ENCODE data around the gene PFN2. TPM values are rescaled to one million over a fixed set of nuclear protein-coding genes. Genes with fewer than 3 reads are reported as not detected.

Gene PFN2
- total and polyA plus RNA-seq, 2 donors (not counting 1 experiment from before 2014, with no cell fraction given): 1.2 to 8.1 TPM

DNA sequence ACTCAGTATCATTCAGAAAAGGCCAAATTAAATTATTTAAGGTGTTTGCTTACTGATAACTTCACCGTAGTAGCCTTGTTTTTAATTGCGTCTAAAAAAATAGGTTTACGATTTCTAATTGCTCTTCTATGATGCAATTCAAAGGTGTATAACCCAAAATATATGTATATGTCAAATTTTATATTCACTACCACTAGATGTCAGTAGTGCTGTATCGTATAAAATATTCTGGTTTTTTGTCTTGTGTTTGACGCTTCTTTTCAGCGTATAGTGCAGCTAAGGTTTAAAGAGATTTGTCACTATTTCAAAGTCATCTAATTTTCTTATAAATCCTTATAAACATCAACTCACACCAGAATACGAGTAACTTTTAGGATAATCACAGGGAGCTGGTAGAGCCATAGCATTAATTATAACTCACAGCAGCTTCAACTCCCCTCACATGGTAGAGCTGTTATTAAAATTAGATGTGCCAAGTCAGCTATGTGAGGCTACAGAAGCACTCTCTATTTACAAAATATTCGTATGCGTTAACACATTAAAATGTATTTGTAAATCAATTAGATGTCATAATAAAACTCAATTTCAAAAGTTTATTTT lies 3.5 kb downstream of the PFN2 start:
- no peak overlapping the region for H3K9ac ChIP-seq (ENCODE audit: low read length)
- H3K4me3 ChIP-seq (ENCODE audit: control extremely low read depth in 1 of 5, extremely low read depth in 1 of 5, insufficient read depth in 1 of 5, low read depth in 2 of 5, low read length in 4 of 5): no peak overlapping the region
- no peak overlapping the region for H3K27ac Mint-ChIP-seq
- H3K4me1 Mint-ChIP-seq: peaks cover 26% of the 10 kb centered on the region
- no peaks in the 10 kb centered on the region for H3K9me3 Mint-ChIP-seq (ENCODE audit: insufficient read depth)
- no peak overlapping the region for H2AFZ ChIP-seq (ENCODE audit: insufficient read depth, low read depth, low read length, poor library complexity, severe bottlenecking)
- intact Hi-C loops (cut with micrococcal nuclease): loop anchor here (1.0 to 5.0 kb wide), 6 partner anchors 200 to 579 kb away; partner anchors contain the start of genes EIF2A and SERP1
- no peak for ATAC-seq (ENCODE audit: low read depth)
- H3K27me3 Mint-ChIP-seq: peaks cover 13% of the 10 kb centered on the region
- H3K36me3 ChIP-seq (replicated peaks in 1 of 2; ENCODE audit: control extremely low read depth in 1 of 2, control insufficient read depth in 1 of 2, extremely low read depth in 1 of 2, insufficient read depth in 2 of 2, low read length in 1 of 2): no peaks in the 10 kb centered on the region
- WGBS (ENCODE audit: insufficient coverage): no CpG with 5 or more reads among the region's 9 CpGs
- no peaks in the 10 kb centered on the region for H3K79me2 ChIP-seq (ENCODE audit: control insufficient read depth, insufficient read depth, low read length)
- DNase-seq: peak; percentile 63
- no peaks in the 10 kb centered on the region for H3K9me3 ChIP-seq (ENCODE audit: control extremely low read depth in 1 of 3, control insufficient read depth in 2 of 3, insufficient read depth in 1 of 3, low read length in 2 of 3)
- no peak overlapping the region for H3K4me3 Mint-ChIP-seq
- H4K20me1 ChIP-seq (ENCODE audit: control insufficient read depth, insufficient read depth, low read length, poor library complexity, severe bottlenecking): no peaks in the 10 kb centered on the region
- H3K27me3 ChIP-seq (replicated peaks in 1 of 4; ENCODE audit: control extremely low read depth in 1 of 4, control insufficient read depth in 3 of 4, insufficient read depth in 4 of 4, low read length in 3 of 4): peaks cover 0 to 14% (median 7%) of the 10 kb centered on the region in 4 experiments
- POLR2A ChIA-PET: no interaction called here
- no peak for TF ChIP-seq EZH2 (IDR thresholded peaks at IDR 0.05; ENCODE audit: borderline replicate concordance, insufficient read depth, low read depth, low read length, poor library complexity, severe bottlenecking)
- TF ChIP-seq, protein P1, sequence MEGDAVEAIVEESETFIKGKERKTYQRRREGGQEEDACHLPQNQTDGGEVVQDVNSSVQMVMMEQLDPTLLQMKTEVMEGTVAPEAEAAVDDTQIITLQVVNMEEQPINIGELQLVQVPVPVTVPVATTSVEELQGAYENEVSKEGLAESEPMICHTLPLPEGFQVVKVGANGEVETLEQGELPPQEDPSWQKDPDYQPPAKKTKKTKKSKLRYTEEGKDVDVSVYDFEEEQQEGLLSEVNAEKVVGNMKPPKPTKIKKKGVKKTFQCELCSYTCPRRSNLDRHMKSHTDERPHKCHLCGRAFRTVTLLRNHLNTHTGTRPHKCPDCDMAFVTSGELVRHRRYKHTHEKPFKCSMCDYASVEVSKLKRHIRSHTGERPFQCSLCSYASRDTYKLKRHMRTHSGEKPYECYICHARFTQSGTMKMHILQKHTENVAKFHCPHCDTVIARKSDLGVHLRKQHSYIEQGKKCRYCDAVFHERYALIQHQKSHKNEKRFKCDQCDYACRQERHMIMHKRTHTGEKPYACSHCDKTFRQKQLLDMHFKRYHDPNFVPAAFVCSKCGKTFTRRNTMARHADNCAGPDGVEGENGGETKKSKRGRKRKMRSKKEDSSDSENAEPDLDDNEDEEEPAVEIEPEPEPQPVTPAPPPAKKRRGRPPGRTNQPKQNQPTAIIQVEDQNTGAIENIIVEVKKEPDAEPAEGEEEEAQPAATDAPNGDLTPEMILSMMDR (IDR thresholded peaks at IDR 0.05): peak; percentile 89
- CTCF ChIA-PET: interaction anchor here (0.6 to 4.5 kb wide), 19 partner anchors 10 to 532 kb away, joined by 3 to 36 read pairs (median 6); no protein-coding TSS in a partner anchor
- H3K4me1 ChIP-seq (ENCODE audit: control insufficient read depth in 2 of 2, insufficient read depth in 2 of 2, low read length in 2 of 2): peaks cover 14% of the 10 kb centered on the region in 2 donors
- H3K27ac ChIP-seq (ENCODE audit: low read length in 2 of 2): no peak overlapping the region
- no peak overlapping the region for H3K4me2 ChIP-seq (replicated peaks; ENCODE audit: low read depth, low read length, poor library complexity, severe bottlenecking)

DNA sequence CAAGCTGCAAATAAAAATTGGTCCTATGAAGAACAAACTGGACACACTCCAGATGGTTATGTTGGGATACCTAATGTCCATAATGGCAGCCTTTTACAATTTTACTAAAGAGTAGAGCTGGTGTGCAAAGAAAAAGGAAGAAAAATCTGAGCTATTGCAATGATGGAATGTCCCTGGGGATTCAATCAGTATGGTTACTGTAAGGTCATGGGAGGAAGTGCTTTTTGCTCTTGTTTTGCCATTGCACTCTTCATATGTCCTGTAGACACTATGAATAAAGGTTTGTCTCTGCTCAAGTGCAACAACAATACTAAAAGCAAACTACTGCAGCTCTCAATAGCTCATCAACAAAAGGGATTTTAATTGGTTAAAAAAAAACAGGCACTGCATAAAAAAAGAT lies 5.4 kb downstream of the PFN2 start:
- ChIA-PET POLR2A (no interaction called here), CTCF (interaction anchor here (0.7 to 4.5 kb wide), 9 partner anchors 10 to 258 kb away, joined by 3 to 36 read pairs (median 3); no protein-coding TSS in a partner anchor)
- H3K9ac ChIP-seq (ENCODE audit: low read length): no peak overlapping the region
- no peaks in the 10 kb centered on the region for H3K9me3 Mint-ChIP-seq (ENCODE audit: insufficient read depth)
- no peaks in the 10 kb centered on the region for H3K9me3 ChIP-seq (ENCODE audit: control extremely low read depth in 1 of 3, control insufficient read depth in 2 of 3, insufficient read depth in 1 of 3, low read length in 2 of 3)
- intact Hi-C loops (cut with micrococcal nuclease): loop anchor here (5.0 kb wide), 2 partner anchors 198 to 322 kb away; no protein-coding TSS in a partner anchor
- H3K27ac Mint-ChIP-seq: no peak overlapping the region
- no peaks in the 10 kb centered on the region for H3K79me2 ChIP-seq (ENCODE audit: control insufficient read depth, insufficient read depth, low read length)
- peaks cover 6 to 7% of the 10 kb centered on the region in 2 donors for H3K4me1 ChIP-seq (ENCODE audit: control insufficient read depth in 2 of 2, insufficient read depth in 2 of 2, low read length in 2 of 2)
- TF ChIP-seq EZH2 (IDR thresholded peaks at IDR 0.05; ENCODE audit: borderline replicate concordance, insufficient read depth, low read depth, low read length, poor library complexity, severe bottlenecking): no peak
- TF ChIP-seq, protein P1 (IDR thresholded peaks at IDR 0.05): no peak
- no peaks in the 10 kb centered on the region for H3K36me3 ChIP-seq (replicated peaks in 1 of 2; ENCODE audit: control extremely low read depth in 1 of 2, control insufficient read depth in 1 of 2, extremely low read depth in 1 of 2, insufficient read depth in 2 of 2, low read length in 1 of 2)
- no peak overlapping the region for H3K4me2 ChIP-seq (replicated peaks; ENCODE audit: low read depth, low read length, poor library complexity, severe bottlenecking)
- DNase-seq (peak; percentile 21), ATAC-seq (ENCODE audit: low read depth) (no peak)
- no peak overlapping the region for H3K4me3 ChIP-seq (ENCODE audit: control extremely low read depth in 1 of 5, extremely low read depth in 1 of 5, insufficient read depth in 1 of 5, low read depth in 2 of 5, low read length in 4 of 5)
- peaks cover 0 to 5% (median 0%) of the 10 kb centered on the region in 4 experiments for H3K27me3 ChIP-seq (replicated peaks in 1 of 4; ENCODE audit: control extremely low read depth in 1 of 4, control insufficient read depth in 3 of 4, insufficient read depth in 4 of 4, low read length in 3 of 4)
- no peak overlapping the region for H2AFZ ChIP-seq (ENCODE audit: insufficient read depth, low read depth, low read length, poor library complexity, severe bottlenecking)
- peaks cover 18% of the 10 kb centered on the region for H3K4me1 Mint-ChIP-seq
- peaks cover 4% of the 10 kb centered on the region for H3K27me3 Mint-ChIP-seq
- H4K20me1 ChIP-seq (ENCODE audit: control insufficient read depth, insufficient read depth, low read length, poor library complexity, severe bottlenecking): no peaks in the 10 kb centered on the region
- H3K27ac ChIP-seq (ENCODE audit: low read length in 2 of 2): no peak overlapping the region
- H3K4me3 Mint-ChIP-seq: no peak overlapping the region

Measured in B cell (primary cell).